GM12892 (cell line): ENCODE results near the gene DSCAML1.

Source experiments
- POLR2A ChIP-seq: IDR thresholded peaks from 2 replicates; pipeline ENCODE4 v1.6.1; 2011; ENCODE audit warnings: low read depth, low read length, control low read depth
- POLR2AphosphoS5 ChIP-seq: IDR thresholded peaks from 2 replicates; pipeline ENCODE4 v1.6.1; 2011; ENCODE audit warnings: low read depth, low read length, control low read depth
- TAF1 ChIP-seq: IDR thresholded peaks from 2 replicates; pipeline ENCODE4 v1.6.1; 2011; ENCODE audit warnings: low read depth, mild to moderate bottlenecking, control low read depth, low read length, borderline replicate concordance

GRCh38 chr11:117843666-117844484 lies 46.9 kb upstream of the DSCAML1 start:
- TF ChIP-seq POLR2AphosphoS5: no peak
- TF ChIP-seq TAF1: no peak
- no peak for TF ChIP-seq POLR2A
